GM06990 (cell line): ENCODE measurements around the gene OR51V1.

Experiments
- DNase-seq: peaks from one replicate; pipeline ENCODE4 v3.0.0-alpha.2; 2011; ENCODE audit not compliant: insufficient read length; ENCODE audit errors: extremely low read depth
- H3K27me3 ChIP-seq: replicated peaks from 2 replicates; pipeline ENCODE4 v1.6.0; 2011; ENCODE audit warnings: low read length; ENCODE audit not compliant: control insufficient read depth, insufficient read depth
- H3K36me3 ChIP-seq: 2 replicates; pipeline ENCODE4 v1.5.1; 2011; ENCODE audit warnings: low read length; ENCODE audit not compliant: control insufficient read depth, insufficient read depth
- H3K4me3 ChIP-seq: replicated peaks from 2 replicates; pipeline ENCODE4 v1.5.1; 2011; ENCODE audit warnings: low read depth, mild to moderate bottlenecking, control low read depth, low read length
- TF ChIP-seq, protein P1 (sequence below): IDR thresholded peaks from 2 replicates; pipeline ENCODE4 v1.5.1; 2011; ENCODE audit warnings: low read length, control low read depth, mild to moderate bottlenecking, inconsistent platforms; ENCODE audit not compliant: insufficient read depth, poor library complexity, severe bottlenecking

OR51V1 gene

DNA sequence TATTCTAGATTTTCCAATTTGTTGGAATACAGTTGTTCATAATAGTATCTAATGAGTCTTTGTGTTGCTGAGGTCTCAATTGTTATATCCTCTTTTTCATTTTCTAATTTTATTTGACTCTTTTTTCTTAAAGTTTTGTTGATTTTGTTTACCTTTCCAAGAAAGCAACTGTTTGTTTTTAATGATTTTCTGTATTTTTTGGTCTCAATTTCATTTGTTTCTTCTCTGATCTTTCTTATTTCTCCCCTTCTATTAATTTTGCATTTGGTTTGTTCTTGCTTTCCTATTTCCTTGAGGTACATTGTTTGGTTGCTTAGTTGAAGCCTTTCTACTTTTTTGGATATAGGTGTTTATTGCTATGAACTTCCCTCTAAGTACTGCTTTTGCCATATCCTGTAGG lies 40.7 kb downstream of the OR51V1 start:
- no peaks in the 10 kb centered on the region for H3K27me3 ChIP-seq

DNA sequence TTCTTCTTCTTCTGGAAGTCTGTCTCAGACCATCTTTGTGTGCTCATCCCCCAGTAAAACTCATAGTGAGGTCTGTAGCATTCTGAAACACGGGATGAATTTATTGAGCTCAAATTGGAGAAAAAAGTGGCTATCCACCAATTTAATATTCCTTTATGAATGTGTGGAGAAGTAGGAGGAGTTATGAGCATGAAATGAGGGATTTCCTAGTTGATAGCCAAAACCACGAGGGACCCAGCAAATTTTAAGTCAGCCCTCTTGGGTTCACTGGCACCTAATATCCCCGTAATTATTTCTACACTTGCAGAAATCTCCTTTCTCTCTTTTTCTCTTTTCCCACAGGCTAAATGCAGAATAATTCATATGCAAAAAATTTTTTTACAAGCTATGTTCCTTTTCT lies 45.8 kb downstream of the OR51V1 start, which contains the start of gene OR52A1:
TSS of gene OR52A1 (minus strand) at position 101 of the 400 bp plus-strand sequence. CDS start 2,388 bp downstream, outside the sequence.
- H3K36me3 ChIP-seq = no peaks in the 10 kb centered on the region
- TF ChIP-seq, protein P1, sequence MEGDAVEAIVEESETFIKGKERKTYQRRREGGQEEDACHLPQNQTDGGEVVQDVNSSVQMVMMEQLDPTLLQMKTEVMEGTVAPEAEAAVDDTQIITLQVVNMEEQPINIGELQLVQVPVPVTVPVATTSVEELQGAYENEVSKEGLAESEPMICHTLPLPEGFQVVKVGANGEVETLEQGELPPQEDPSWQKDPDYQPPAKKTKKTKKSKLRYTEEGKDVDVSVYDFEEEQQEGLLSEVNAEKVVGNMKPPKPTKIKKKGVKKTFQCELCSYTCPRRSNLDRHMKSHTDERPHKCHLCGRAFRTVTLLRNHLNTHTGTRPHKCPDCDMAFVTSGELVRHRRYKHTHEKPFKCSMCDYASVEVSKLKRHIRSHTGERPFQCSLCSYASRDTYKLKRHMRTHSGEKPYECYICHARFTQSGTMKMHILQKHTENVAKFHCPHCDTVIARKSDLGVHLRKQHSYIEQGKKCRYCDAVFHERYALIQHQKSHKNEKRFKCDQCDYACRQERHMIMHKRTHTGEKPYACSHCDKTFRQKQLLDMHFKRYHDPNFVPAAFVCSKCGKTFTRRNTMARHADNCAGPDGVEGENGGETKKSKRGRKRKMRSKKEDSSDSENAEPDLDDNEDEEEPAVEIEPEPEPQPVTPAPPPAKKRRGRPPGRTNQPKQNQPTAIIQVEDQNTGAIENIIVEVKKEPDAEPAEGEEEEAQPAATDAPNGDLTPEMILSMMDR = no peak
- H3K27me3 ChIP-seq = no peaks in the 10 kb centered on the region
- H3K4me3 ChIP-seq = no peak within 1 kb of the TSS
- DNase-seq = no peak

More for the DNA sequence above, 40.7 kb downstream of the OR51V1 start:
- TF ChIP-seq, protein P1 = no peak
- Histone ChIP-seq H3K4me3 (no peak overlapping the region), H3K36me3 (no peaks in the 10 kb centered on the region)
- no peak for DNase-seq

DNA sequence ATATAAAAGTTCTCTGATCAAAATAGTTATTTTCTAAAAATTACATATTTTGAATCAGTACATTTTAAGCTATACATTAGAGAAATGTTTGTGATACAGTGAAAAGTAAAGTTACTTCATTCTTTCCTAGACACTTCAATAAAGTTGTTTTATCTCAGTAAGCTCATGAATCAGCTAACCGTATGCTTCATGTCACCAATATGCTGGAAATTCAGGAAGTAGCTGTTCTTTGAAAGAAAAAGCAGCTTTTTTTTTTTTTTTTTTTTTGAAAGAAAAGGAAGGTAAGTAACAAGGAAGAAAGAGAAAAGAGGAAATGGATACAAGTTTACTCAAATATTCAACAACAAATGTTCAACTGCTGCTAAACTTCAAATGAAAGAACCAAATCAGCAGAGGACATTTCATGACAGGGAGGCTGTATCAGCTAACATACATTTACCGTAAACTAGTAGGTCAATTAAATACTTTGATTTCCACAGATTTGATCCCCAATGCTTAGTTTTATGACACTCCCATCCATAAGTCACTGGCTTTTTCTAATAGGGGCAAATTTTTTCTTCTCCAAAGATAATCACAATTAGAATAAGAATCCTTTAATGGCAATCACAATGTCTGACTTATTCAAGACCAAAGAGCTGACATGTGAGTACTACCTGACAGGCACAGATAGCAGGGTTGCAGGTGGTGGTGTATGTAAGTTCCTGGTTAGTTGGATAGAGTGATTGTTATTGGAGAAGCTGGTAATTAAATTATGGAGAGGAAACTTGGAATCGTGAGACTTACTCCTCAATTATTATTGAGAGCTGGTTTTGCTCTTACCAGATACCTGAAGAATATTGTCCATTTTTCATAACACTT lies 46.7 kb downstream of the OR51V1 start:
- DNase-seq = no peak
- Histone ChIP-seq H3K4me3 (no peak overlapping the region), H3K36me3 (no peaks in the 10 kb centered on the region), H3K27me3 (no peaks in the 10 kb centered on the region)
- TF ChIP-seq, protein P1 = no peak

DNA sequence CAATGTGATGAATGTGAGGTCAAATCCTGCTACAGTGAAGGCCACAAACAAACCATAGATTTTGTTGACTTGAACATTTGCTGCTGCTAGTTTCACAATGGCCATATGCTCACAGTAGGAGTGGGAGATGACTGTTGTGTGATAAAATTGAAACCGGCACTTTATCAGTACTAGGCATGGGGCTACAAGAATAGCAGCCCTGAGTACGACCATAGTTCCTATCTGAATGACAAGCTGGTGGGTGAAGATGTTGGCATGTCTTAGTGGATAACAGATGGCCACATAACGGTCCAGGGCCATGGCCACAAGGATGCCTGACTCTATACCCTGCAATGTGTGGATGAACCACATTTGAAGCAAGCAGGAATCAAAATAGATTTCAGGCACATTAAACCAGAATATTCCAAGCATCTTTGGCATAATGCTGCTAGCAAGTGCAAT lies 48.7 kb downstream of the OR51V1 start:
- H3K36me3 ChIP-seq = no peaks in the 10 kb centered on the region
- DNase-seq = no peak
- TF ChIP-seq, protein P1 = no peak
- no peak overlapping the region for H3K4me3 ChIP-seq
- no peaks in the 10 kb centered on the region for H3K27me3 ChIP-seq
